Tibial artery (tissue), 4 donors: ENCODE data around the gene FBXO42.

Experiments
- DNase-seq, 2 donors: peaks; one replicate each; pipeline ENCODE4 v3.0.0-alpha.2; 2019
- H3K27ac ChIP-seq, 2 donors: fragments of 200-600 bp; sonication (generic) in 1 of 2; 1 replicate in 1 of 2; 2 replicates in 1 of 2; pipeline ENCODE4 v1.5.1; 2018 to 2019; ENCODE audit warnings: mild to moderate bottlenecking in 1 of 2
- H3K27me3 ChIP-seq, 2 donors: fragments of 200-600 bp; sonication (generic) in 1 of 2; one replicate each; pipeline versions ENCODE4 v1.5.1 to v1.6.0; 2016 to 2019
- H3K36me3 ChIP-seq, 3 donors: fragments of 200-600 bp; sonication (generic) in 2 of 3; one replicate each; pipeline ENCODE4 v1.5.1; 2016 to 2019; ENCODE audit warnings: mild to moderate bottlenecking in 2 of 3
- H3K4me1 ChIP-seq, 4 donors: fragments of 200-600 bp; sonication (generic) in 2 of 4; 1 replicate in 3 of 4; 2 replicates in 1 of 4; pipeline ENCODE4 v1.5.1; 2016 to 2019
- H3K4me3 ChIP-seq, 2 donors: fragments of 200-600 bp; sonication (generic) in 1 of 2; 1 replicate in 1 of 2; 2 replicates in 1 of 2; pipeline ENCODE4 v1.5.1; 2018 to 2019; ENCODE audit warnings: mild to moderate bottlenecking in 2 of 2
- H3K9me3 ChIP-seq, 3 donors: fragments of 200-600 bp; sonication (generic) in 1 of 3; one replicate each; pipeline ENCODE4 v1.5.1; 2016 to 2019
- CTCF ChIP-seq, 2 experiments: fragments of 200-600 bp in 1 of 2; fragments of 450-650 bp in 1 of 2; IDR thresholded peaks; one replicate each; pipeline ENCODE4 v1.5.1; 2017 to 2019; ENCODE audit warnings: antibody characterized with exemption in 2 of 2, mild to moderate bottlenecking in 1 of 2, moderate library complexity in 1 of 2
- intact Hi-C: fragments of 100-400 bp; cut with DNase I; formaldehyde crosslinking; loops from one replicate; pipeline ENCODE4 v1.15.0; 2023; ENCODE audit warnings: low total_unique reads

The FBXO42 gene

GRCh38 chr1:16213013-16213412 lies 139.3 kb downstream of the FBXO42 start:
- intact Hi-C loops, result no loop called here

GRCh38 chr1:16212251-16212961 lies 139.9 kb downstream of the FBXO42 start, which contains the start of gene ARHGEF19:
ARHGEF19 (minus strand) TSS chr1:16212652; CDS start chr1:16209054, 3,598 bp downstream.
- no peaks in the 10 kb centered on the region for H3K36me3 ChIP-seq
- TF ChIP-seq CTCF (IDR thresholded peaks at IDR 0.05), result no peak
- no peaks in the 10 kb centered on the region for H3K9me3 ChIP-seq
- DNase-seq, result no peak
- H3K4me1 ChIP-seq, result peaks cover 0 to 35% (median 13%) of the 10 kb centered on the region in 4 donors
- intact Hi-C loops, result no loop called here
- H3K4me3 ChIP-seq, result no peak within 1 kb of the TSS
- H3K27ac ChIP-seq, result no peak within 1 kb of the TSS
- no peaks in the 10 kb centered on the region for H3K27me3 ChIP-seq

More at GRCh38 chr1:16213013-16213412, 139.3 kb downstream of the FBXO42 start:
- Histone ChIP-seq H3K4me1 (peaks cover 0 to 33% (median 14%) of the 10 kb centered on the region in 4 donors), H3K27me3 (no peaks in the 10 kb centered on the region), H3K36me3 (no peaks in the 10 kb centered on the region), H3K27ac (no peak overlapping the region), H3K4me3 (no peak overlapping the region), H3K9me3 (no peaks in the 10 kb centered on the region)
- TF ChIP-seq CTCF (IDR thresholded peaks at IDR 0.05), result no peak
- no peak for DNase-seq

GRCh38 chr1:16211824-16212223 lies 140.5 kb downstream of the FBXO42 start:
- Histone ChIP-seq H3K9me3 (no peaks in the 10 kb centered on the region), H3K36me3 (no peaks in the 10 kb centered on the region), H3K4me3 (no peak overlapping the region), H3K4me1 (peaks cover 0 to 38% (median 14%) of the 10 kb centered on the region in 4 donors), H3K27me3 (no peaks in the 10 kb centered on the region), H3K27ac (no peak overlapping the region)
- intact Hi-C loops, result no loop called here
- no peak for DNase-seq
- no peak for TF ChIP-seq CTCF (IDR thresholded peaks at IDR 0.05)

- H3K4me1 ChIP-seq, result peaks cover 0 to 39% (median 9%) of the 10 kb centered on the region in 4 donors
- no peaks in the 10 kb centered on the region for H3K27me3 ChIP-seq
- no peaks in the 10 kb centered on the region for H3K36me3 ChIP-seq
- intact Hi-C loops, result no loop called here
- no peak for TF ChIP-seq CTCF (IDR thresholded peaks at IDR 0.05)
- no peak for DNase-seq
- no peaks in the 10 kb centered on the region for H3K9me3 ChIP-seq
- H3K4me3 ChIP-seq, result no peak overlapping the region
- no peak overlapping the region for H3K27ac ChIP-seq
Measured at GRCh38 chr1:16210581-16210980, 141.7 kb downstream of the FBXO42 start.

- intact Hi-C loops, result loop anchor here (10.0 kb wide), 1 partner anchor 155 kb away; the partner anchor contains the start of gene SZRD1
- Histone ChIP-seq H3K27ac (no peak overlapping the region), H3K4me3 (no peak overlapping the region), H3K4me1 (peaks cover 0 to 41% (median 11%) of the 10 kb centered on the region in 4 donors), H3K9me3 (no peaks in the 10 kb centered on the region), H3K36me3 (no peaks in the 10 kb centered on the region), H3K27me3 (no peaks in the 10 kb centered on the region)
- TF ChIP-seq CTCF (IDR thresholded peaks at IDR 0.05), result no peak
- DNase-seq, result no peak
Measured at GRCh38 chr1:16209847-16210407, 142.4 kb downstream of the FBXO42 start.
